HG03103 (cell line): ENCODE data around the gene RNU6-8.

Experiments used
- ATAC-seq: cut with Tn5 transposase; IDR thresholded peaks from one replicate; pipeline ENCODE4 v1.9.1; 2021; ENCODE audit warnings: low read depth; ENCODE audit not compliant: unreplicated experiment

Gene RNU6-8

DNA sequence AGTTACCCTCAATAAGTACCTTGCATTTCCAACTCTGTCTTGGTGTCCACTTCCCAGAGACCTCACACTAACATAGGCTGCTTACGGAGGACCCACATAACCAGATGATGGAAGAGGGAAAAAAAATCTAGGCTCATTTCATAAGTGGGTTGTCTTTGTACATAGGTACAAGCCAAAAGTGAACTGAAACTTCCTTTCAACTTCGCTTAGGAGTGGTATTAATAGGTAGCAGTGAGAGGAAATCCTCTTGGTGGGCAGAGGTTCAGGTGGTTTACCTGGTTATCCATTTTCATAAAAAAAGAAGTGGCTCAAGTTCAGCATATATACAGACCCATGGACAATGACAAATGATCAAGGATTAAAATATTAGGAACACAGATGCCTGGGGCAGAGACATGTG is 37.0 kb downstream of the RNU6-8 start:
- no peak for ATAC-seq
